ENCODE measurements around the gene ABAT.

The ABAT gene

DNA sequence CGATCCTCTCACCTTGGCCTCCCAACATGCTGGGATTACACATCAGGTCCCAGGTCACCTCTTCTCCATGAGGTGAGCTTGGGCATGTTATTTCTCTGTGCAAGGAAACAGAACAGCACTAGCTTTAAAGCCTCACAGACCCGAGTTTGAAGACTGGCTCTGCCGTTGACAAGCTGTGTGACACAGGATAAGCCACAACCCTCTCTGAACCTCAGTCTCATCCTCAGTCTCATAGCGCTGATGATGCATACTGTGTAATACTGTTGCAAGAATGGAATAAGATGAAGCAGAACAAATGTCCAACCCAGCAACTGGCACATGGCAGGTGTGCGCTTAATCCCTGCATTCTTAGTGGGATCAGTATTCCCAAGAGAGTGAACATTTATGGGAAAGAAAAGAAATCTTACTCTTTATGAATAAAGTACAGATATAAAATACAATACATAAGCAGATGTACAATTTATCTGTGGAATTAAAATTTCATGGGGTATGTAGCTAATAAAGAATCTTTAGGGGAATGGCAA, 43.5 kb downstream of the ABAT start:
- ChIA-PET POLR2A (ENCODE audit: low non-redundant PET) (no interaction called here), CTCF (no interaction called here)
- no peak for DNase-seq (ENCODE audit: low spot score)
- H3K27ac ChIP-seq, result no peak overlapping the region
- TF ChIP-seq, protein P1, sequence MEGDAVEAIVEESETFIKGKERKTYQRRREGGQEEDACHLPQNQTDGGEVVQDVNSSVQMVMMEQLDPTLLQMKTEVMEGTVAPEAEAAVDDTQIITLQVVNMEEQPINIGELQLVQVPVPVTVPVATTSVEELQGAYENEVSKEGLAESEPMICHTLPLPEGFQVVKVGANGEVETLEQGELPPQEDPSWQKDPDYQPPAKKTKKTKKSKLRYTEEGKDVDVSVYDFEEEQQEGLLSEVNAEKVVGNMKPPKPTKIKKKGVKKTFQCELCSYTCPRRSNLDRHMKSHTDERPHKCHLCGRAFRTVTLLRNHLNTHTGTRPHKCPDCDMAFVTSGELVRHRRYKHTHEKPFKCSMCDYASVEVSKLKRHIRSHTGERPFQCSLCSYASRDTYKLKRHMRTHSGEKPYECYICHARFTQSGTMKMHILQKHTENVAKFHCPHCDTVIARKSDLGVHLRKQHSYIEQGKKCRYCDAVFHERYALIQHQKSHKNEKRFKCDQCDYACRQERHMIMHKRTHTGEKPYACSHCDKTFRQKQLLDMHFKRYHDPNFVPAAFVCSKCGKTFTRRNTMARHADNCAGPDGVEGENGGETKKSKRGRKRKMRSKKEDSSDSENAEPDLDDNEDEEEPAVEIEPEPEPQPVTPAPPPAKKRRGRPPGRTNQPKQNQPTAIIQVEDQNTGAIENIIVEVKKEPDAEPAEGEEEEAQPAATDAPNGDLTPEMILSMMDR (conservative IDR thresholded peaks at IDR 0.05; ENCODE audit: low read depth), result no peak

DNA sequence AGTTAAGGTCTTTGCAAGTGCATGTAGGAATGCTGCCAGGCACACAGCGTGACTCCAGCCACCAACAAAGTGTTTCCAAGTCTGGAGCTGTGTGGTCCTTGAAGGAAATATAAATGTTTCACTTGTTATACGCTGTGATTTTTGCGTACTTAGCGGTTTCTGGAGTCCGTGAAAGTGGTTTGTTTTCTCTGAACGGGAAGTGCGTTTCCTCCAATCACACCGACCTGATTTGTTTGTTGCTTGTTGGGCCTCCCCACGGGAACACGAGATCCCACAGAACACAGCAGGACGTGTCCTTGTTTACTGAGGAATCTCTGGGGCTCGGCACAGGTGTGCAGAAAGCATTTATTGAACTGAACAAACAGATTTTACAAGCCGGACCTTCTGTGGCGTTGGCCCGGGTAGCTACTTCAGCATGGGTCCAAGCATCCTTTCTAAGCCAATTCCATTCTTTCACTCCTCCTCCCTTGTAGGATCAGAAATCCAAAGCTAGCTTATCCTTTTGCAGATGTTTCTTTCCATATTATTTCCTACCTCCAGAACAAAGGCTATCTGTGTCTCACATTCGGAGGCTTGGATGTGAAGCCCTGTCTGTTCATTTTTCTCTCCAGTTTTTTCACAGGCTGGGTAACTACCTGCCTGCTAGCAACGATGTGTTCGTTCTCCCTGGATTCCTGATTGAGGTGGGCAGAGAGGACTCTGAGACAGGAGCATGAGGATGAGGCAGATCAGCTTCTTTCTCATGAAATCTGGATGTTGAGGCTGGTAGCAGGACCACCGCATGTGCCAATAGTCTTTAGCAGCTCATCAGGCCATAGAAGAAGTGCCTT, 44.6 kb downstream of the ABAT start:
- ChIA-PET CTCF (interaction anchor here (0.6 kb wide), 1 partner anchor 11 kb away, joined by 3 read pairs; no protein-coding TSS in a partner anchor), POLR2A (ENCODE audit: low non-redundant PET) (no interaction called here)
- DNase-seq (ENCODE audit: low spot score), result no peak
- TF ChIP-seq, protein P1 (conservative IDR thresholded peaks at IDR 0.05; ENCODE audit: low read depth), result no peak
- H3K27ac ChIP-seq, result no peak overlapping the region

DNA sequence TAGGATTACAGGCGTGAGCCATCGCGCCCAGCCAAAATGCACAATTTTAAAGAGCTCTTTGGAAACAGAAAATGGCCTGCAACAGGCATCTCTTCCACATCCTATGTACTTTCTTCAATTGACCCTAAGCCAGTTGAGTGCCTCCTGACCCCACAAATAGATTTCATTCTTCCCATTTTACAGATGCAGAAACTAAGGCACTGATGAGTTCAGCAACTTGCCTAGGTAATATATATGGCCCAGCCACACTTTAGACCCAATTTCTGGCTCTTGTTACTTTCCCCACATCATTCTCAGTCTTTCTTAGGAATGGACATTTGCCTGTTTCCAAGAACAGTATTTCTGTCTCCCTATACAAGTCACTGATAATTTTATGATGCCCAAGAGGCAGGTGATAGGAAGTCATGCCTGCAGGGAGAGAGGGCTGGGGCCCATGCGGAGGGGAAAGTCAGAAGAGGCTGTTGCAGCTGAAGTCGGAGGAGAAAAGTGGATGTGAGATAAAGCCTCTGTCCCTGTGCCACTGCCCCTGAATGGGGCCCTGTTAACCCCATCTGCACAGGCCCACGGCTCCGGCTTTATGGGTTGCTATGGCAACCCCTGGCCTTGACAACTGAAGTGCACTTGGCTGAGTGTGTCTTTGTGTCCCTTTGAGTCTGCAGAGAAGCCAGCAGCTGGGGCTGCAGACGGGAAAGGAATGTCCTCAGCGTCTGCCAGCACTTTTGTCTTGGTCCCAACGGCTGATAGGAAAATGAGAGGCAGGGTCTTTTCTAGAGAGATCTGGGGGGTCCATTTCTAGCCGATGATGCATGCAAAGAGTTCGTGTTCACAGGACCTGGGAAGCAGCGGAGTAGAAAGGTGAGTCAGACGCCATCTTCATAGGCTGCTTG, 45.9 kb downstream of the ABAT start:
- TF ChIP-seq, protein P1 (conservative IDR thresholded peaks at IDR 0.05; ENCODE audit: low read depth), result no peak
- DNase-seq (ENCODE audit: low spot score), result no peak
- ChIA-PET POLR2A (ENCODE audit: low non-redundant PET) (no interaction called here), CTCF (no interaction called here)
- no peak overlapping the region for H3K27ac ChIP-seq

DNA sequence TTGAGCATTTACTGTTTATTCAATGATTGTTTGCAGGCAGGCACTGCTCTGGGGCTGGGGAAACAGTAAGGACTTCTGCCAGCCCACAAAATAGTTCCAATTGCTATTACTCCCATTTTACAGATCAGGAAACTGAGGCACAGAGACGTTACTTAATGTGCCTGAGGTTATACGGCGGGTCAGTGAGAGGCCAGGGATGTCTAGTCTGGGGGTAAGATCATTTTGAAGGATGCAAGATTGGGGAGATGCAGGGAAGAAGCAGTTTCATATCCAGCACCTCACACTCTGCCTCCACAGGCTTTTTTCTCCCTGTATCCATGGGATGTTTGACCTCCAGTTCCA, 46.5 kb downstream of the ABAT start:
- TF ChIP-seq, protein P1 (conservative IDR thresholded peaks at IDR 0.05; ENCODE audit: low read depth), result no peak
- DNase-seq (ENCODE audit: low spot score), result no peak
- POLR2A ChIA-PET (ENCODE audit: low non-redundant PET), result no interaction called here

DNA sequence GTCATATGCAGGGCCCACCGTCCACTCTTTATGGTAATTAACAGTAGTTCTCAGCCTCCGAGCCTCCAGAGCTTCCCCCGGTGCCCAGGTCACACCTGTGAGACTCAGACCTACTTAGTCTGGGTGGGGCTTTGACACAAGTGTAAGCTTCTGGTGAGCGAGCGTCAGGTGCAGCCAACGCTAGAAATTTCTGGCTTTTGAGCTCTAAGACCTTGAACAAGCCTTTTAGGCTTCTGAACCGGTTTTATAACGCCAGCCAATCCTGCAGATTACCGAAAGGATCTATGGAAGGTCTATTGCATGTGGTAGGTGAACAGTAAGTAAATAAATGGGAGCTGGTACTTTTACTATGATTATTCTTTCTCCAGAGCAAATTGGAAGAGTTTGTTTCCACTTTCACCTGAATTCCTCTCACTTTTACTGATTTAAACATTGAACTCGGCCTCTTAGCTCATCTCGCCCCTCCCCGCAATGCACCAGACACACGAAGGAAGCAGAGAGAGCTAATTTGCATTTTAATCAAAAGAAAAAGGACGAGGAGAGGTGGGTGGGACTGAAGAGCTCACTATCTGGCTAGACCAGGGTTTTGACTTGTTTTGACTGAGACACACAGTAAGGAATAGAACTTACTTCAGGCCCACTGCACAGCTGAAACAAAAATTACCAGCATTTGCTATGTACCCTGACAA, 47.1 kb downstream of the ABAT start:
- CTCF ChIA-PET, result interaction anchor here (0.7 to 0.9 kb wide), 2 partner anchors 25 to 61 kb away, joined by 3 to 4 read pairs; no protein-coding TSS in a partner anchor
- DNase-seq (ENCODE audit: low spot score), result no peak
- H3K27ac ChIP-seq, result no peak overlapping the region
- POLR2A ChIA-PET (ENCODE audit: low non-redundant PET), result no interaction called here
- TF ChIP-seq, protein P1 (conservative IDR thresholded peaks at IDR 0.05; ENCODE audit: low read depth), result no peak

More for the DNA sequence above, 46.5 kb downstream of the ABAT start:
- no peak overlapping the region for H3K27ac ChIP-seq
- CTCF ChIA-PET, result interaction anchor here (0.7 to 0.9 kb wide), 2 partner anchors 26 to 60 kb away, joined by 3 to 4 read pairs; no protein-coding TSS in a partner anchor

DNA sequence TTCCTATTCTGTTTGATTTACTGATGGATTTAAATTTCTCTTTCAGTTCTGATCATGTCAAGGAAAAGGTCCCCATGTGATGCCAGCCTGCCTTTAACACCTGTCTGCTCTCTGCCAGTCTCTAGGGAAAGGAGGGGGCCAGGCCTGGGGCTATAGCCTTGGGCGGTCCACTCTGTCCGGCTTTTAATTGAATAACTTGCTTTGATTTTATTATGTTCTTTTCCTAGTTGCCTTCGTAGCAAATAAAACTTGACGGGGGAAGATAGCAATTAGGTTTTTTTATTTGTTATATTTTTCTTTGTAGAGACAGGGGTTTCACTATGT, 47.6 kb downstream of the ABAT start:
- TF ChIP-seq, protein P1 (conservative IDR thresholded peaks at IDR 0.05; ENCODE audit: low read depth), result no peak
- CTCF ChIA-PET, result interaction anchor here (0.9 kb wide), 1 partner anchor 61 kb away, joined by 3 read pairs; no protein-coding TSS in a partner anchor
- POLR2A ChIA-PET (ENCODE audit: low non-redundant PET), result no interaction called here
- no peak for DNase-seq (ENCODE audit: low spot score)
- H3K27ac ChIP-seq, result no peak overlapping the region
